WERI-Rb-1 (cell line): Measurements from ENCODE around the gene KCNAB1.

Experiments
- DNase-seq: peaks from one replicate; pipeline ENCODE4 v3.0.0-alpha.2; 2020
- H3K27ac ChIP-seq: fragments of 250-450 bp; sonication (Bioruptor Pico); 2 replicates; pipeline ENCODE4 v1.5.1; 2020; ENCODE audit warnings: mild to moderate bottlenecking, moderate library complexity
- H3K27me3 ChIP-seq: fragments of 250-450 bp; sonication (Bioruptor Pico); 2 replicates; pipeline ENCODE4 v1.5.1; 2021; ENCODE audit warnings: mild to moderate bottlenecking, low read depth, moderate library complexity; ENCODE audit not compliant: insufficient read depth, severe bottlenecking
- H3K36me3 ChIP-seq: fragments of 250-450 bp; sonication (Bioruptor Pico); 2 replicates; pipeline ENCODE4 v1.5.1; 2020; ENCODE audit warnings: mild to moderate bottlenecking, moderate library complexity
- H3K4me3 ChIP-seq: 2 replicates; pipeline ENCODE4 v1.5.1; 2011; ENCODE audit warnings: low read depth, mild to moderate bottlenecking, control low read depth, low read length
- H3K9me3 ChIP-seq: fragments of 250-450 bp; sonication (Bioruptor Pico); 2 replicates; pipeline ENCODE4 v1.5.1; 2021; ENCODE audit warnings: mild to moderate bottlenecking, moderate library complexity; ENCODE audit not compliant: severe bottlenecking
- CTCF ChIP-seq: IDR thresholded peaks from 2 replicates; pipeline ENCODE4 v1.5.1; 2011; ENCODE audit warnings: low read depth, mild to moderate bottlenecking, control low read depth, inconsistent platforms, low read length

KCNAB1 gene

GRCh38 chr3:156151824-156152428 lies 31.5 kb downstream of the KCNAB1 start:
- DNase-seq, result peak; percentile 63
- Histone ChIP-seq H3K36me3 (no peaks in the 10 kb centered on the region), H3K9me3 (peaks cover 4% of the 10 kb centered on the region), H3K4me3 (no peak overlapping the region), H3K27me3 (no peaks in the 10 kb centered on the region), H3K27ac (no peak overlapping the region)
- TF ChIP-seq CTCF, result peak; percentile 87

DNA sequence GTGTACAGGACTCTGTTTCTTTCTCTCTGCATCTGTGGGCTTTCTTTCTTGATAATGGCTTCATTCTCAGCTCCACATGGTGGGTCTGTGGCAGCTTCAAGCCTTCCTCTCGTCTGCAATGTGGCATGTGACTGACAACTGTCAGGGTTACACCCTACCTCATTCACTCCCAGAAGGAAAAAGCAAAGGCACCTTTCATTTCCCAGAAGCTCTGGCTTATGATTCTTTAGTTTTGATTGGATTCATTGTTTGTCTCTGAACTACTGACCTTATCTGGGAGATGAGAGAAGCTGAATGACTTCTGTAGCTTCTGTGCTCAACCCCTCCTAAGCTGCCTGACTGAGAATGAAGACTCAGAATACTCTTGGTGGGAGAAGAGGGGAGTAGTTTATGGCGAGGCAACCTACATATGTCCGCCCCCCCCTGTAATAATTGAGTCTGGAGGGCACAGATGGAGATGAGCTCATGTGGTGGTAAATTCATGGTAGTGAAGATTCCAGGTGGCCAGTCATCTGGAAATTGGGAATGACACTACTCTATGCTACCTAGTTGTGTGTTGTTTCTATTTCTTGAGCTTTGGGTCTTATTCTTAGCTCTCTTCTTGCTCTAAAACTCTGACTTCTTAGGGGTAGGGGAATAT lies 38.4 kb downstream of the KCNAB1 start:
- Histone ChIP-seq H3K9me3 (peaks cover 4% of the 10 kb centered on the region), H3K27me3 (peaks cover 2% of the 10 kb centered on the region), H3K36me3 (no peaks in the 10 kb centered on the region), H3K4me3 (no peak overlapping the region), H3K27ac (no peak overlapping the region)
- no peak for DNase-seq
- TF ChIP-seq CTCF, result no peak

- Histone ChIP-seq H3K27me3 (peaks cover 5% of the 10 kb centered on the region), H3K36me3 (no peaks in the 10 kb centered on the region), H3K27ac (no peak overlapping the region), H3K4me3 (no peak overlapping the region), H3K9me3 (peaks cover 3% of the 10 kb centered on the region)
- no peak for DNase-seq
- no peak for TF ChIP-seq CTCF
These were observed 40.3 kb downstream of the KCNAB1 start for GRCh38 chr3:156160647-156161046.

DNA sequence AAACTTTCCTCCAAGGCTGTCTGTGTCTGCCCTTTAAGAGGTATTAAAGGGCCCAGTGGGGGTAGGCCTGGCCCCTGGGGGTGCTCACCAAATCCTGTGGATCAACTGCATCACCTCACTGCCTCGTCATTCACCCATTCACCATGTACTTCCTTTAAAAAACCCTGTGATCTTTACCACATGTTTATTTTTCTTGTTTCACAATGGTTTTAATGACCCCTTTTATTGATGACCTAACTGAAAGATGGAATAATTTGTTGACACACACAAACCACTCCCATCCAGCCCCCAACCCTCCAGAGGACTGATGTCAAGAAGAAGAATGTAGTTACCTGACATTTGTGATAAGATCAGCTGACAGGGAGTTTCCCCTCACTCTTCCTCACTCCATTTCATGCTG lies 40.8 kb downstream of the KCNAB1 start:
- Histone ChIP-seq H3K9me3 (no peaks in the 10 kb centered on the region), H3K27ac (no peak overlapping the region), H3K4me3 (no peak overlapping the region), H3K36me3 (no peaks in the 10 kb centered on the region), H3K27me3 (peaks cover 5% of the 10 kb centered on the region)
- no peak for TF ChIP-seq CTCF
- no peak for DNase-seq

DNA sequence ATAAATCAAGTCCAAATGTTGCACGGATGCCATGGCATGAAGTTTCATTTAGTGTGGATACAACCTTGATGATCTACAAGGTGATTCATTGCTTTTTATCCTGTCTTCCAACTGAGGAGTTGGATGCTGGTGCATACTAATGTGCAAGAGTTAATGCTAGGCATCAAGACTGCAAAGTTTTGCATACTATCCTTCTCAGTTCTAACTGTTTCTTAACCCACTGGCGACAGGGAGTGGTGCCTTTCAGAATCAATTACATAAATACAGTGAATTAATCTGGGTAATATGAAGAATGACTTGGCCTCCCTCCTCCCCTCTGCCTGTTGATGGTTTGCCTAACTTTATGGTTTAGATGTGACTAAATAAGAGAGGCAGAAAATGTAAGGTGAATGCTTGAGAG lies 43.5 kb downstream of the KCNAB1 start:
- Histone ChIP-seq H3K9me3 (no peaks in the 10 kb centered on the region), H3K36me3 (no peaks in the 10 kb centered on the region), H3K4me3 (no peak overlapping the region), H3K27me3 (peaks cover 6% of the 10 kb centered on the region), H3K27ac (no peak overlapping the region)
- no peak for TF ChIP-seq CTCF
- DNase-seq, result no peak

- no peak overlapping the region for H3K4me3 ChIP-seq
- H3K27me3 ChIP-seq, result peaks cover 11% of the 10 kb centered on the region
- H3K27ac ChIP-seq, result no peak overlapping the region
- no peak for TF ChIP-seq CTCF
- DNase-seq, result no peak
- H3K9me3 ChIP-seq, result no peaks in the 10 kb centered on the region
- H3K36me3 ChIP-seq, result no peaks in the 10 kb centered on the region
These were observed 46.4 kb downstream of the KCNAB1 start for GRCh38 chr3:156166808-156167207.
